NCI-H2196 treated with DMSO at 0.1 percent for 48 hours (cell line): ENCODE results near the gene AMIGO1.
A peak's percentile ranks its signal among the peaks of the same experiment; 100 is the strongest.

Experiments
- DNase-seq: peaks from one replicate; lab custom pipeline; 2025; ENCODE audit not compliant: unreplicated experiment; lab: John Stamatoyannopoulos, UW

The AMIGO1 gene

GRCh38 chr1:109503935-109504334 lies 5.6 kb downstream of the AMIGO1 start:
- no peak for DNase-seq

DNA sequence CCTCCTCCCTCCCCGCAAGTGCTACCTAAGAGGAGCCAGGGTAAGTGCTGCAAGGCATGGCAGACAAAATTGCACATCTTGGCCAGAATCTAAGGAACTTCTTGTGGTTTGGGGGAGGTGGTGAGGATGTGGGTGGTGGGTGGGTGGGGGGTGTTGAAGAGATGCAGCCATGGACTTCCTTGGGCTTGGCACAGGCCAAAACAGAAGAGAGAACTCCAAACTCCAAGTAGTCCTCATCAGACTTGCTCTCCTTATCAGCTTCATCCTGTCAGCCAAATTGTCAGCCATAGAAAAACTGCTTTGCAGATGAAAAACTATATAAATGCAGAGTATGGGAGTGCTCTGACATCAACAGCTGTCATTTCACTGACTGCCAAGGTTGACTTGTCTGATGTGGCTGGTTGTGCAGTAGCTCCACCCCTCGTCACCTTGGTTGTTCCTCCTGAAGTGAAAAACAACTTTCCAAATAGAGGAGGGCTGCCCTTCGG lies 7.1 kb downstream of the AMIGO1 start:
- no peak for DNase-seq

GRCh38 chr1:109501644-109502363 lies 7.7 kb downstream of the AMIGO1 start:
- no peak for DNase-seq

DNA sequence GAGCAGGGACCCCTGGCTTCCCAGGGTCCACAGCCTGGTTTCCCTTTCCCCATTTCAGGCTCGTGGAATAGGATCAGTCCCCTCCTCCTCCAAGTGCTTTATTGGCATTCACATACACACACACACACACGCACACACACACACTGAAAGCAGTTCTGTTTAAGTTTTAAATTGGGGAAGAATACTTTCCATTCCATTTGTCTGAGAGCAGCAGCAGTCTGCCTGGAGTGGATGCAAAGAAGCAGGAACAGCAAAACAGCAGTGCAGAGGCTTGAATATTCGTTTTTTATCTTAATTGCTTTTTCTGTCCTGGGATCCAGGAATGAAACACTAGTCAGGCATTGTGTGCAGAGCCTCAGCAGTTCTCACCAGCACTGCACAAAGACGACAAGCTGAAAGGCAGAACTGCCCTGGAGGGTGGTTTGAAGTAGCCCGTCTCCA lies 8.6 kb downstream of the AMIGO1 start:
- DNase-seq, result no peak

GRCh38 chr1:109499661-109500536 lies 9.6 kb downstream of the AMIGO1 start:
- DNase-seq, result no peak

GRCh38 chr1:109499081-109499480 lies 10.4 kb downstream of the AMIGO1 start:
- DNase-seq, result no peak

- peak; percentile 69 for DNase-seq
Observed at GRCh38 chr1:109498161-109498801, 11.2 kb downstream of the AMIGO1 start.

GRCh38 chr1:109497449-109498160 lies 11.9 kb downstream of the AMIGO1 start:
- no peak for DNase-seq

DNA sequence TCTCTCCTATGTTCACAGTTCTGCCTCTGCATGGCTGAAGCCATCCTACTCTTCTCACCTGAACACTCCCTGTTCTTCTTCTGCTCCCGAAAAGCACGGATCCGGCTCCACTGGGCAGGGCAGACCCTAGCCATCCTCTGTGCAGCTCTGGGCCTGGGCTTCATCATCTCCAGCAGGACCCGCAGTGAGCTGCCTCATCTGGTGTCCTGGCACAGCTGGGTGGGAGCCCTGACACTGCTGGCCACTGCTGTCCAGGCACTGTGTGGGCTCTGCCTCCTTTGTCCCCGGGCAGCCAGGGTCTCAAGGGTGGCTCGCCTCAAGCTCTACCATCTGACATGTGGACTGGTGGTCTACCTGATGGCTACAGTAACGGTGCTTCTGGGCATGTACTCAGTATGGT lies 13.8 kb downstream of the AMIGO1 start:
- DNase-seq, result no peak

DNA sequence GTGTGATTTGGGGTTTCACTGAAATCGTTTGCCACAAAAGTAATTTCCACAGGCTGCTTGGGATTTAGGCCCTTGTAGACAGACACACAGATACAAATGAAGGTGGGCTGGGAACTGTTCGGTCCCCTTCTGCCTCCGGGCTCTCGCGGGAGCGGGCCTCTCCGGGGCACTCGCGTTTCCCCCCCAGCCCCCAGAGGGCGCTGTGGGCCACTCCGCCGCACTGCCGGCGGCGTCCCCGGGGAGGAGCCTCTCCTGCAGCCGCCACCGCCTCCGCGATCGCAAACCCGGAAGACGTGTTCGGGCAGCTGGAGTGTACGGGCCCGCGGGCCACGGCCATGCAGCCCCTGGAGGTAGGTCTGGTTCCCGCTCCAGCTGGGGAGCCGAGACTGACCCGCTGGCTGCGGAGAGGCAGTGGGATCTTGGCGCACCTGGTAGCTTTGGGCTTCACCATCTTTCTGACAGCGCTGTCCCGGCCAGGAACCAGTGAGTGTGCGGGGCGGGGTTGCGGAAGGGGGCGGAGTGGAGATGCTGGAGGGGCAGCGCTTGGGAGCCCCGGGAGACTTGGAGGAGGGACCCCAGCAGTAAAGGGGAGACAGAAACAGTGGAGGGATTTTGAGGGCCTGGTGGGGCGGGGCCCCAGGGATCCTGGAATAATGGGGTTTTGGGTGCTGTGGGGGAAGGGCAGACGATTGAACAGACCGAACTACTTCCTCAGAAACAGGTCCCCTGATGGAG lies 15.6 kb downstream of the AMIGO1 start, which contains the start of gene CYB561D1:
Gene CYB561D1, plus strand, starts transcription at position 290 of the 735 bp plus-strand sequence. Its CDS starts 46 bp downstream, at position 336.
- peak; percentile 69 for DNase-seq

DNA sequence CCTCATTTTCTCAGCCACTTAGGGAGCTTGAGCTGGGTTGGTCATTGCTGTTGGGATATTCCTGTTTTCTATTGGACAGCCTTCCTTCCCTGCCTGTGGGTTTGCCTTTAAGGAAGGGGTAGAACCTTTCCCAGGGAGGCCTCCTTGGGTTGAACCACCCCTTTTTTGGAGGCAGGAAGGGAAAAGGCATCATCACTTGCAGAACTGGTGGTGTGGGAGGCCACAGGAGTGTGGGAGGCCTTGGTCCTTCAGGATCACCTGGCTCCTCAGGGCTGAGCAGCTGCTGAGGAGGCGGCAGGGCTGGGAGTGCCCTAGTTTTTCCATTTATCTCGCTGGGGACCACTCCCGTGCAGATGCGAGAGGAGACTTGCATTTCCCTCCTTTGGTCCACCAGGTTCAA lies 16.3 kb downstream of the AMIGO1 start:
- DNase-seq, result no peak

- DNase-seq, result no peak
Observed at GRCh38 chr1:109492779-109493178, 16.7 kb downstream of the AMIGO1 start.

- DNase-seq, result no peak
Observed at GRCh38 chr1:109491372-109491771, 18.2 kb downstream of the AMIGO1 start.

DNA sequence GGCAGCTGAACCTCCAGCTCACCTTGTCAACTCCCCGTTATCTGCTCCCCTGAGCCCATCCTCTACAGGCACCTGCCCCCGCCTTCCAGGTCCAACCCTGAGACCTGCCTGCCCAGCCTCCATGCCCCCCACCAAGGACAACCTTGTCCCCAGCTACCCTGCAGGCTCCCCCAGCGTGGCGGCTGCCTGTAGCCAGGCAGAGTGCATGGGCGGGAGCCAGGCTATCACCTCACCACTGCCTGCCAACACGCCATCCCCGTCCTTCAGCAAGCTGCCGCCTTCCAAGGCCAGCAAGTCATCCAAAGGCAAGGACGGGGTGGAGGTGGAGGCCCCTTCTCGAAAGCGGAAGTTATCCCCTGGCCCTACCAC lies 18.6 kb downstream of the AMIGO1 start:
- DNase-seq, result no peak

DNA sequence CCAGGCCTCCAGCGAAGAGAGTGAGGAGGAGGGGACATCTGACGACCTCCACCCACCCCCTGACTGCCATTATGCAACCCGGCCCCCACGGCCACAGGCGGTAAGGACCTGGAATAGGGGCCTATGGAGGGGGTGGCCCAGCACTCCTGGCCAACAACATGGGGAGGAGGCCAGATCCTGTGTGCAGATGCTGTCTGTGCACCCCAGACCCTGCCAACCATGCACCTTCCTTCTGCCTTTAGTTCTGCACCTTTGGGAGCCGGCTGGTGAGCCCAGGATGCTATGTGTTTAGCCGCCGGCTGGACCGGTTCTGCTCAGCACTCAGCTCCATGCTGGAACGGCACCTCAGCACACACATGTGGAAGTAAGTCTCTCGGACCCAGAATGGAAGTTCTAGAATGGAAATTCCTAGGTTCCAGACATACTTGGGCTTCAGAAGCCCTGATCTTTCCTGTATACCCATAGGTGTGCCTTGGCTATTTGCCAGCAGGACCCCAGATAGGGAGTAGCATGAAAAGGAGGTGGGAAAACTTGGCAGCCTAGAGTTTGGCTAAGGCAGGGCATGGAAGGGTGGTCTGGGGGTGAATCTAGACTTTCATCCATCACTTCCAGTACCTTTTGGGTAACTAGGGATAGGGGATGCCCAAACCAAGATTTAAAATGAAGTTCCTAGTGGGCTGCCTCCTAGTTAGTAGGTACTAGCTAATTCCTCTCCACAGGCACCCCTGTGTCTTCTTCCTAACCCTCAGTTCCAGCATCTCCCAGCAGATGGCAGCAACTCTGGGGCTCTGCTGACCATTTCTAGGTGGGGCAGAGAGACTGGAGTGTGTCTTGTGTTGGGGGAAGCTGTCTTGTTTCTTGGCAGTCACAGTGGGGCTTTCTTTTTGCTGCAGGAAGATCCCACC lies 19.2 kb downstream of the AMIGO1 start:
- peak; percentile 20 for DNase-seq

GRCh38 chr1:109488696-109489095 lies 20.8 kb downstream of the AMIGO1 start:
- no peak for DNase-seq

DNA sequence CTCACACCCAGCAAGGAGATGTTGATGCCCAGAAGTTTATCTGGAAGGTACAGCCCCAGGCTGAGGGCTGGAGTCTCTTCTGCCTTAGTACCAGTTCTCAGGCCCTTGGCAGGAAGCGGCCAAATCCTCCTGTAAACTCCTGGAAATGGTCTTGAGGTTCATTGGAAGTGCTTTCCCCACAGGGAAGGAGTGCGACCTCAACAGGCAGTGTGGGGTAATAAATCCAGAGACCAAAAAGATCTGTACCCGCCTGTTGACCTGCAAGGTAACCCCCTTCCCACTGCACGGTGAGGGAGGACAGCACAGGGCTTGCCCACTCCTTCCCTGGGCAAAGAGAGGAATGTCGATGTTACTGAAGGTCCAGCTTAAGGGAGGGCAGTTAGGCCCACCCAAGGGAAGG lies 21.3 kb downstream of the AMIGO1 start:
- no peak for DNase-seq

DNA sequence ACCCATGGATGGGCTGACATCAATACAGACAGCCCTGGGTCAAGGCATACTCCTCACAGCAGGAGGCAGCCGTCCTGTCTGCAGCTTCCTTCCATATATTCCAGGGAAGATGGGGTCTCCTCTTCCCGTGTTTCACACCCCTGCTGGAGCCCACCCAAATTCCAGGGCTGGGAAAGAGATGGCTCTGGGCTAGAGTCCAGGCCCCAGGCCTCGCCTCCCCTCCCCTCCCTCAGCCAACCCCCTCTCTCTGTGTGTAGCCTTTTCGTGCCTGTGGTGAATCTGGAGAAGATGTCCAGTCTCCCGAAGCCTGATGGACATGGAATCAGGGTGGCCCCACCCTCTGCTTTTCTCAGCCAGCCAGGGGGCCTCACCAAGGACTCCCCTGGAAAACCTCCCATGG lies 22.3 kb downstream of the AMIGO1 start:
- DNase-seq, result no peak

DNA sequence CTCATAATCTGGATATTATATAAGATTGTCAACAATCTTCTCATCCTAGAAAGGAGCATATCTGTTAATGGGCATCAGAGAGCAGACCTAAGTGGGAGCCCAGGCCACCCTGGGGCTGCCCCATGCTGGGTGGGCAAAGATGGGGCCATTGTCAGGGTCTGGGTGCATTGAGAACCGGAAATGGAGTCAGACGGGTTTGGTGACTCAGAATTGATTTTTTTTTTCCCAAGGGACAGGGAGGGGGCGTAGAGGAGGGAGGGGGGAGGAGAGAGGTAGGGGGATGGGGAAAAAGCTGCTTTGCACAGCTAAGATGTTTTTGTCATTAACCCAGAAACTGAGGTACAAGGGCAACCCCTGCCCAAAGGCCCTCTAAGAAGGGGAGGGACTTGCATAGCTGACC lies 24.5 kb downstream of the AMIGO1 start:
- no peak for DNase-seq
